OCI-LY3 (cell line): Measurements from ENCODE around the gene PKP4.

Experiments
- EZH2phosphoT487 ChIP-seq: fragments of 200-600 bp; shearing (Covaris generic); IDR thresholded peaks from 2 replicates; pipeline ENCODE4 v1.6.1; 2018; ENCODE audit warnings: antibody characterized with exemption, mixed run types, low read depth
- TF ChIP-seq, protein P1 (sequence below): fragments of 200-600, 300-600 bp; sonication (generic); IDR thresholded peaks from 2 replicates; pipeline ENCODE4 v1.5.1; 2014; ENCODE audit warnings: antibody characterized with exemption, low read length, low read depth

- TF ChIP-seq, protein P1, sequence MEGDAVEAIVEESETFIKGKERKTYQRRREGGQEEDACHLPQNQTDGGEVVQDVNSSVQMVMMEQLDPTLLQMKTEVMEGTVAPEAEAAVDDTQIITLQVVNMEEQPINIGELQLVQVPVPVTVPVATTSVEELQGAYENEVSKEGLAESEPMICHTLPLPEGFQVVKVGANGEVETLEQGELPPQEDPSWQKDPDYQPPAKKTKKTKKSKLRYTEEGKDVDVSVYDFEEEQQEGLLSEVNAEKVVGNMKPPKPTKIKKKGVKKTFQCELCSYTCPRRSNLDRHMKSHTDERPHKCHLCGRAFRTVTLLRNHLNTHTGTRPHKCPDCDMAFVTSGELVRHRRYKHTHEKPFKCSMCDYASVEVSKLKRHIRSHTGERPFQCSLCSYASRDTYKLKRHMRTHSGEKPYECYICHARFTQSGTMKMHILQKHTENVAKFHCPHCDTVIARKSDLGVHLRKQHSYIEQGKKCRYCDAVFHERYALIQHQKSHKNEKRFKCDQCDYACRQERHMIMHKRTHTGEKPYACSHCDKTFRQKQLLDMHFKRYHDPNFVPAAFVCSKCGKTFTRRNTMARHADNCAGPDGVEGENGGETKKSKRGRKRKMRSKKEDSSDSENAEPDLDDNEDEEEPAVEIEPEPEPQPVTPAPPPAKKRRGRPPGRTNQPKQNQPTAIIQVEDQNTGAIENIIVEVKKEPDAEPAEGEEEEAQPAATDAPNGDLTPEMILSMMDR: no peak
- TF ChIP-seq EZH2phosphoT487: no peak
Measured at GRCh38 chr2:158478237-158478636, 21.5 kb downstream of the PKP4 start.
